SK-N-SH (cell line): ENCODE measurements around the gene BAZ1B. TPM values are rescaled to one million over a fixed set of nuclear protein-coding genes. Genes with fewer than 3 reads are reported as not detected.

ENCODE experiments used
- CTCF ChIA-PET: fragments of 300-600, 350-600 bp; formaldehyde crosslinking; extraction: SDS; loops from one replicate; lab custom pipeline; 2021; lab: Yijun Ruan, JAX
- POLR2A ChIA-PET: fragments of 350-600 bp; sonication (Branson Sonifier 250); formaldehyde crosslinking; extraction: SDS; loops from one replicate; lab custom pipeline; 2020; ENCODE audit warnings: antibody characterized with exemption, inconsistent platforms; lab: Yijun Ruan, JAX
- DNase-seq: peaks from one replicate; pipeline ENCODE4 v3.0.0; 2012
- H2AFZ ChIP-seq: fragments of 200-600 bp; sonication (generic); 2 replicates; pipeline ENCODE4 v1.8.1; 2016; ENCODE audit warnings: antibody characterized with exemption, mild to moderate bottlenecking, low read depth
- H3F3A ChIP-seq: fragments of 200-600 bp; sonication (generic); replicated peaks from 2 replicates; pipeline ENCODE3; 2016; ENCODE audit warnings: antibody characterized with exemption, mild to moderate bottlenecking; ENCODE audit not compliant: insufficient read depth
- H3K27ac ChIP-seq, 2 experiments: fragments of 200-500 bp in 1 of 2; fragments of 200-600 bp in 1 of 2; sonication (Bioruptor generic) in 1 of 2; sonication (generic), shearing (Covaris generic) in 1 of 2; 2 replicates each; pipeline versions ENCODE4 v1.5.1 to v1.6.1; 2014 to 2016; ENCODE audit warnings: low read depth in 2 of 2, inconsistent platforms in 1 of 2, low read length in 1 of 2, mild to moderate bottlenecking in 1 of 2, mixed read lengths in 1 of 2
- H3K27me3 ChIP-seq: fragments of 200-600 bp; sonication (generic), shearing (Covaris generic); 2 replicates; pipeline ENCODE4 v1.6.1; 2016; ENCODE audit warnings: mixed run types; ENCODE audit not compliant: insufficient read depth
- H3K36me3 ChIP-seq, 2 experiments: fragments of 200-500 bp in 1 of 2; fragments of 200-600 bp in 1 of 2; sonication (Bioruptor generic) in 1 of 2; sonication (generic) in 1 of 2; replicated peaks in 1 of 2; 2 replicates each; pipeline versions ENCODE3 to v1.5.1; 2014 to 2016; ENCODE audit warnings: low read length in 1 of 2, mild to moderate bottlenecking in 1 of 2; ENCODE audit not compliant: insufficient read depth in 2 of 2, control insufficient read depth in 1 of 2
- H3K4me1 ChIP-seq, 2 experiments: fragments of 200-500 bp in 1 of 2; fragments of 200-600 bp in 1 of 2; sonication (Bioruptor generic) in 1 of 2; sonication (generic), shearing (Covaris generic) in 1 of 2; 2 replicates each; pipeline versions ENCODE4 v1.5.1 to v1.6.1; 2014 to 2016; ENCODE audit warnings: low read depth in 1 of 2, low read length in 1 of 2, mixed run types in 1 of 2; ENCODE audit not compliant: insufficient read depth in 2 of 2, control insufficient read depth in 1 of 2
- H3K4me2 ChIP-seq: fragments of 200-600 bp; sonication (generic), shearing (Covaris generic); 2 replicates; pipeline ENCODE4 v1.6.1; 2017; ENCODE audit warnings: mixed run types
- H3K4me3 ChIP-seq, 2 experiments: fragments of 200-500 bp in 1 of 2; fragments of 200-600 bp in 1 of 2; sonication (Bioruptor generic) in 1 of 2; sonication (generic), shearing (Covaris generic) in 1 of 2; 2 replicates each; pipeline versions ENCODE4 v1.5.1 to v1.8.1; 2014 to 2016; ENCODE audit warnings: low read depth in 2 of 2, inconsistent platforms in 1 of 2, low read length in 1 of 2, mild to moderate bottlenecking in 1 of 2, mixed read lengths in 1 of 2, moderate library complexity in 1 of 2
- H3K79me2 ChIP-seq: fragments of 200-600 bp; sonication (generic); 2 replicates; pipeline ENCODE4 v1.8.1; 2017; ENCODE audit warnings: mild to moderate bottlenecking; ENCODE audit not compliant: insufficient read depth
- H3K9ac ChIP-seq: fragments of 200-600 bp; sonication (generic); 2 replicates; pipeline ENCODE4 v1.6.1; 2017; ENCODE audit warnings: mixed run types
- H3K9me2 ChIP-seq: fragments of 200-600 bp; sonication (generic); 2 replicates; pipeline ENCODE4 v1.6.1; 2017; ENCODE audit warnings: mixed run types
- H3K9me3 ChIP-seq: fragments of 200-600 bp; sonication (generic); 2 replicates; pipeline ENCODE4 v1.6.1; 2017; ENCODE audit warnings: mixed run types, mild to moderate bottlenecking, moderate library complexity
- H4K20me1 ChIP-seq: fragments of 200-600 bp; sonication (generic); 2 replicates; pipeline ENCODE4 v1.6.1; 2017; ENCODE audit warnings: mild to moderate bottlenecking, mixed run types; ENCODE audit not compliant: insufficient read depth
- ELF1 ChIP-seq: IDR thresholded peaks from 2 replicates; pipeline ENCODE4 v1.4.0; 2012
- FOXJ3 ChIP-seq: sonication (generic); formaldehyde crosslinking; IDR thresholded peaks from 2 replicates; pipeline ENCODE4 v1.5.1; 2020; ENCODE audit warnings: mild to moderate bottlenecking, missing genetic modification reagents
- FOXM1 ChIP-seq: IDR thresholded peaks from 2 replicates; pipeline ENCODE4 v1.4.0; 2012; ENCODE audit warnings: low read depth, mild to moderate bottlenecking
- GABPA ChIP-seq: IDR thresholded peaks from 2 replicates; pipeline ENCODE4 v1.4.0; 2012; ENCODE audit warnings: low read depth, mild to moderate bottlenecking
- GATA2 ChIP-seq: sonication (generic); formaldehyde crosslinking; IDR thresholded peaks from 2 replicates; pipeline ENCODE4 v1.5.0; 2020; ENCODE audit warnings: mild to moderate bottlenecking, missing genetic modification reagents
- JUND ChIP-seq: IDR thresholded peaks from 2 replicates; pipeline ENCODE4 v1.4.0; 2012
- MEF2A ChIP-seq: IDR thresholded peaks from 2 replicates; pipeline ENCODE4 v1.4.0; 2012; ENCODE audit warnings: low read depth, borderline replicate concordance
- MXI1 ChIP-seq: IDR thresholded peaks from 2 replicates; pipeline ENCODE4 v1.6.1; 2012; ENCODE audit warnings: mild to moderate bottlenecking, low read depth, low read length, improper control_type of control experiment
- RXRA ChIP-seq: IDR thresholded peaks from 2 replicates; pipeline ENCODE4 v1.4.0; 2012; ENCODE audit warnings: low read depth, mild to moderate bottlenecking, borderline replicate concordance
- SMC3 ChIP-seq: IDR thresholded peaks from 2 replicates; pipeline ENCODE4 v1.6.1; 2012; ENCODE audit warnings: low read depth, low read length, improper control_type of control experiment
- TCF12 ChIP-seq: IDR thresholded peaks from 2 replicates; pipeline ENCODE4 v1.4.0; 2012
- TEAD4 ChIP-seq: IDR thresholded peaks from 2 replicates; pipeline ENCODE4 v1.4.0; 2012; ENCODE audit warnings: mild to moderate bottlenecking, borderline replicate concordance; ENCODE audit not compliant: insufficient read depth
- YY1 ChIP-seq: IDR thresholded peaks from 2 replicates; pipeline ENCODE4 v1.4.0; 2012; ENCODE audit warnings: low read depth, mild to moderate bottlenecking
- WGBS: methylation state at CpG from one replicate; pipeline ENCODE4 v1.1.6; 2017; ENCODE audit warnings: low lambda C conversion rate; 5-methylcytosine and 5-hydroxymethylcytosine counted together
- polyA plus RNA-seq, 3 experiments: library from polyadenylated mRNA; depleted of rRNA; stranded (reverse); fragments of >200 nt; gene quantifications; 2 replicates each; pipeline ENCODE4 v1.2.3, GENCODE V29; 2012
- TF ChIP-seq, protein P1 (sequence below): IDR thresholded peaks from 2 replicates; pipeline ENCODE4; 2012
- TF ChIP-seq, protein P2 (sequence below): IDR thresholded peaks from 2 replicates; pipeline ENCODE4 v1.4.0; 2012; ENCODE audit warnings: low read depth, borderline replicate concordance
- TF ChIP-seq, protein P3 (sequence below): IDR thresholded peaks from 2 replicates; pipeline ENCODE4 v1.4.0; 2012; ENCODE audit warnings: low read depth
- TF ChIP-seq, protein P4 (sequence below): IDR thresholded peaks from 2 replicates; pipeline ENCODE4 v1.6.1; 2012; ENCODE audit warnings: mild to moderate bottlenecking, low read depth, low read length, moderate library complexity
- TF ChIP-seq, protein P5 (sequence below): fragments of 200-600 bp; sonication (generic); IDR thresholded peaks from 2 replicates; pipeline ENCODE4 v1.6.1; 2017; ENCODE audit warnings: antibody characterized with exemption, mild to moderate bottlenecking, moderate library complexity

The BAZ1B gene
- polyA plus RNA-seq, 1 of the 3 experiments (the other 2 are of a cell fraction): 20.9 TPM

DNA sequence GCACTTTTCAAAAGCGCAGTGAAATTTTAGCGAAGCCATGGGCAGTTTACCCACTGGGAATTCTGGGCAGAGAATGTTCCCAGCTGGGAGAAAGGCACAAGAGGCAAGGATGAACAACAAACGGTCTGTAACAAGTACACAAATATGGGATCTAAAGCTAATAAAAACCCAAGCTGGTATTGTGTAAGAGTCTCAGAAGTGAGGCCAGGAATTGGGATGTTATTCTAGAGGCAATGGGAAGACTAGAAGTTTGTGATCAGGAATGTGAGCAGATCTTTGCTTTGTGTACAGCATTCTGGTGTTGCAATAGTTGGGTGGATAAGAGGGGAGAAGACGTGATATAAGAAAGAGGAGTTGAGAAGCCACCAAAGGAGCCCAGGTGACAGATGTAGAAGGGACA is 73.5 kb downstream of the BAZ1B start (continued):
- TF ChIP-seq, protein P1, sequence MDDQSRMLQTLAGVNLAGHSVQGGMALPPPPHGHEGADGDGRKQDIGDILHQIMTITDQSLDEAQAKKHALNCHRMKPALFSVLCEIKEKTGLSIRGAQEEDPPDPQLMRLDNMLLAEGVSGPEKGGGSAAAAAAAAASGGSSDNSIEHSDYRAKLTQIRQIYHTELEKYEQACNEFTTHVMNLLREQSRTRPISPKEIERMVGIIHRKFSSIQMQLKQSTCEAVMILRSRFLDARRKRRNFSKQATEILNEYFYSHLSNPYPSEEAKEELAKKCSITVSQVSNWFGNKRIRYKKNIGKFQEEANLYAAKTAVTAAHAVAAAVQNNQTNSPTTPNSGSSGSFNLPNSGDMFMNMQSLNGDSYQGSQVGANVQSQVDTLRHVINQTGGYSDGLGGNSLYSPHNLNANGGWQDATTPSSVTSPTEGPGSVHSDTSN: no peak
- TF ChIP-seq, protein P2, sequence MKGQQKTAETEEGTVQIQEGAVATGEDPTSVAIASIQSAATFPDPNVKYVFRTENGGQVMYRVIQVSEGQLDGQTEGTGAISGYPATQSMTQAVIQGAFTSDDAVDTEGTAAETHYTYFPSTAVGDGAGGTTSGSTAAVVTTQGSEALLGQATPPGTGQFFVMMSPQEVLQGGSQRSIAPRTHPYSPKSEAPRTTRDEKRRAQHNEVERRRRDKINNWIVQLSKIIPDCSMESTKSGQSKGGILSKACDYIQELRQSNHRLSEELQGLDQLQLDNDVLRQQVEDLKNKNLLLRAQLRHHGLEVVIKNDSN: no peak
- TF ChIP-seq FOXJ3 (CRISPR knock-in tag) (no peak), FOXM1 (no peak), RXRA (no peak), GATA2 (CRISPR knock-in tag) (no peak)

DNA sequence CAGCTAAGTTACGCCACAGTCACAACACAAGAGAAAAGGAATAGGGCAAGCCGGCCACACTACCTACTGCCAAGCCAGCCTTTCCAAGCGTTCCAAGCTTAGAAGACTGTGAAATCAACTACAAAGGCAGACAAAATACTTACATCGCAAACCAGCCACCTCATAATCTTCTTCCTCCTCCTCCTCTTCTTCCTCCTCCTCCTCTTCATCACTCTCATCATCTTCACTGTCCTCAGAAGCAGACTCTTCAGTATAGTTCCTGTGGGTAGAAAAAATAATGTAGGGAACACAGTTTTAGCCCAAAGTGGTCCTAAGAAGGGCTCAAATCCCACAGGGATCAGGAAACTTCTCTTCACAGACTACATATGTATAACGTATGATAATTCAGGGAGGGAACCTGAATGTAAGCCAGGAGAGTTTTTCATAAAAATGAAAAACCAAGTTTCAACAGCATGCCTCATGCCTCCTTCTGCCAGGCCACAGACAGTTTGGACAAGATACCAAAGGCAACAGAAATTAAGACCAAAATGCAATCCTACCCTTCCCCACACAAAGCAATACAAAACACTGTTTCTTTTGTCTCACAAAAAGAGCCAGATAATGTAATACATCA is 74.9 kb downstream of the BAZ1B start:
- Histone ChIP-seq H3K4me3 (no peak overlapping the region), H3K9me3 (no peaks in the 10 kb centered on the region), H3F3A (peaks cover 4% of the 10 kb centered on the region), H3K79me2 (peaks cover 49% of the 10 kb centered on the region), H3K4me2 (no peak overlapping the region), H4K20me1 (peaks cover 11% of the 10 kb centered on the region; the same call in 1 of the 2 replicates), H3K27ac (no peak overlapping the region), H3K4me1 (no peaks in the 10 kb centered on the region), H3K9me2 (no peaks in the 10 kb centered on the region), H3K27me3 (no peaks in the 10 kb centered on the region), H2AFZ (no peak overlapping the region), H3K9ac (no peak overlapping the region), H3K36me3 (peaks cover 88 to 95% of the 10 kb centered on the region in 2 experiments)
- 94% methylated on average over 5 of the region's 5 CpGs for WGBS
- ChIA-PET CTCF (interaction anchor here (1.0 to 5.6 kb wide), 5 partner anchors 11 to 160 kb away, joined by 3 to 32 read pairs (median 18); no protein-coding TSS in a partner anchor), POLR2A (no interaction called here)
- DNase-seq: no peak
- no peak for TF ChIP-seq MEF2A
- no peak for TF ChIP-seq TCF12
- TF ChIP-seq, protein P3, sequence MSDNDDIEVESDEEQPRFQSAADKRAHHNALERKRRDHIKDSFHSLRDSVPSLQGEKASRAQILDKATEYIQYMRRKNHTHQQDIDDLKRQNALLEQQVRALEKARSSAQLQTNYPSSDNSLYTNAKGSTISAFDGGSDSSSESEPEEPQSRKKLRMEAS: no peak
- no peak for TF ChIP-seq YY1
- TF ChIP-seq, protein P4, sequence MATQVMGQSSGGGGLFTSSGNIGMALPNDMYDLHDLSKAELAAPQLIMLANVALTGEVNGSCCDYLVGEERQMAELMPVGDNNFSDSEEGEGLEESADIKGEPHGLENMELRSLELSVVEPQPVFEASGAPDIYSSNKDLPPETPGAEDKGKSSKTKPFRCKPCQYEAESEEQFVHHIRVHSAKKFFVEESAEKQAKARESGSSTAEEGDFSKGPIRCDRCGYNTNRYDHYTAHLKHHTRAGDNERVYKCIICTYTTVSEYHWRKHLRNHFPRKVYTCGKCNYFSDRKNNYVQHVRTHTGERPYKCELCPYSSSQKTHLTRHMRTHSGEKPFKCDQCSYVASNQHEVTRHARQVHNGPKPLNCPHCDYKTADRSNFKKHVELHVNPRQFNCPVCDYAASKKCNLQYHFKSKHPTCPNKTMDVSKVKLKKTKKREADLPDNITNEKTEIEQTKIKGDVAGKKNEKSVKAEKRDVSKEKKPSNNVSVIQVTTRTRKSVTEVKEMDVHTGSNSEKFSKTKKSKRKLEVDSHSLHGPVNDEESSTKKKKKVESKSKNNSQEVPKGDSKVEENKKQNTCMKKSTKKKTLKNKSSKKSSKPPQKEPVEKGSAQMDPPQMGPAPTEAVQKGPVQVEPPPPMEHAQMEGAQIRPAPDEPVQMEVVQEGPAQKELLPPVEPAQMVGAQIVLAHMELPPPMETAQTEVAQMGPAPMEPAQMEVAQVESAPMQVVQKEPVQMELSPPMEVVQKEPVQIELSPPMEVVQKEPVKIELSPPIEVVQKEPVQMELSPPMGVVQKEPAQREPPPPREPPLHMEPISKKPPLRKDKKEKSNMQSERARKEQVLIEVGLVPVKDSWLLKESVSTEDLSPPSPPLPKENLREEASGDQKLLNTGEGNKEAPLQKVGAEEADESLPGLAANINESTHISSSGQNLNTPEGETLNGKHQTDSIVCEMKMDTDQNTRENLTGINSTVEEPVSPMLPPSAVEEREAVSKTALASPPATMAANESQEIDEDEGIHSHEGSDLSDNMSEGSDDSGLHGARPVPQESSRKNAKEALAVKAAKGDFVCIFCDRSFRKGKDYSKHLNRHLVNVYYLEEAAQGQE: no peak
- TF ChIP-seq FOXJ3 (CRISPR knock-in tag): no peak
- TF ChIP-seq, protein P2: no peak
- TF ChIP-seq, protein P5, sequence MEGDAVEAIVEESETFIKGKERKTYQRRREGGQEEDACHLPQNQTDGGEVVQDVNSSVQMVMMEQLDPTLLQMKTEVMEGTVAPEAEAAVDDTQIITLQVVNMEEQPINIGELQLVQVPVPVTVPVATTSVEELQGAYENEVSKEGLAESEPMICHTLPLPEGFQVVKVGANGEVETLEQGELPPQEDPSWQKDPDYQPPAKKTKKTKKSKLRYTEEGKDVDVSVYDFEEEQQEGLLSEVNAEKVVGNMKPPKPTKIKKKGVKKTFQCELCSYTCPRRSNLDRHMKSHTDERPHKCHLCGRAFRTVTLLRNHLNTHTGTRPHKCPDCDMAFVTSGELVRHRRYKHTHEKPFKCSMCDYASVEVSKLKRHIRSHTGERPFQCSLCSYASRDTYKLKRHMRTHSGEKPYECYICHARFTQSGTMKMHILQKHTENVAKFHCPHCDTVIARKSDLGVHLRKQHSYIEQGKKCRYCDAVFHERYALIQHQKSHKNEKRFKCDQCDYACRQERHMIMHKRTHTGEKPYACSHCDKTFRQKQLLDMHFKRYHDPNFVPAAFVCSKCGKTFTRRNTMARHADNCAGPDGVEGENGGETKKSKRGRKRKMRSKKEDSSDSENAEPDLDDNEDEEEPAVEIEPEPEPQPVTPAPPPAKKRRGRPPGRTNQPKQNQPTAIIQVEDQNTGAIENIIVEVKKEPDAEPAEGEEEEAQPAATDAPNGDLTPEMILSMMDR: no peak
- TF ChIP-seq, protein P1: no peak
- no peak for TF ChIP-seq GATA2 (CRISPR knock-in tag)
- TF ChIP-seq GABPA: no peak
- no peak for TF ChIP-seq ELF1
- no peak for TF ChIP-seq JUND
- TF ChIP-seq SMC3: no peak
- no peak for TF ChIP-seq TEAD4
- no peak for TF ChIP-seq MXI1
